ENCODE measurements around the gene AKAP9.
"Not testable (repeated sequence)": the region's sequence is repeated elsewhere in the genome, so short reads cannot be mapped to it uniquely, and the experiment has no call there.

Gene AKAP9

DNA sequence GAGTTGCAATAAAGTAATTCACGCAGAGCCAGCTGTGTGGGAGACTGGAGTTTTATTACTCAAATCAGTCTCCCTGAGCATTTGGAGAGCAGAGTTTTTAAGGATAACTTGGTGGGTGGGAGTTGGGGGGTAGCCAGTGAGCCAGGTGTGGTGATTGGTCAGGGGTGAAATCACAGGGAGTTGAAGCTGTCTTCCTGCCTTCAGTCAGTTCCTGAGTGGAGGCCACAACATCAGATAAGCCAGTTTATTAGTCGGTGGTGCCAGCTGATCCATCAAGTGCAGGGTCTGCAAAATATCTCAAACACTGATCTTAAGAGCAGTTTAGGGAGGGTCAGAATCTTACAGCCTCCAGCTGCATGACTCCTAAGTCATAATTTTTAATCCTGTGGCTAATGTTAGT lies 196.9 kb downstream of the AKAP9 start:
- no peak for DNase-seq

DNA sequence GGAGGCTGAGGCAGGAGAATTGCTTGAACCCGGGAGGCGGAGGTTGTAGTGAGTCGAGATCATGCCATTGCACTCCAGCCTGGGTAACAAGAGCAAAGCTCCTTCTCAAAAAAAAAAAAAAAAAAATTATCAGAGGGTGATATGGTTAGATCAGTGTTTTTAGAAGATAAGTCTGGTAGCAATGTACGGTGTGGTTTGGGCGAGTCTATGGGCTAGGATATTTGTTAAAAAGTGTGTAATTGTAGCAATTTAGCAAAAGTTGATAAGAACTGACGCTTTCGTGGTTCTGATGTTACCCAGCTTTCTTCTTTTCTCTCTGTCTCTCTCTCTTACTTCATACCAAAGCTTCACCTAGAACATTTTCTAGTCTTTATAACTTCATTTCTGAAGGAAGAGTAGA lies 200.5 kb downstream of the AKAP9 start:
- no peak for DNase-seq

DNA sequence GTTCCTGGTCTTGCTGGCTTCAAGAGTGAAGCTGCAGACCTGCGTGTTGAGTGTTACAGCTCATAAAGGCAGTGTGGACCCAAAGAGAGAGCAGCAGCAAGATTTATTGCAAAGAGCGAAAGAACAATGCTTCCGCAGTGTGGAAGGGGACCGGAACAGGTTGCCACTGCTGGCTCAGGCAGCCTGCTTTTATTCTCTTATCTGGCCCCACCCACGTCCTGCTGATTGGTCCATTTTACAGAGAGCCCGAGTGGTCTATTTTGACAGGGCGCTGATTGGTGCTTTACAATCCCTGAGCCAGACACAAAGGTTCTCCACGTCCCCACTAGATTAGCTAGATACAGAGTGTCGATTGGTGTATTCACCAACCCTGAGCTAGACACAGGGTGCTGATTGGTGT lies 202.1 kb downstream of the AKAP9 start:
- DNase-seq = not testable (repeated sequence)

DNA sequence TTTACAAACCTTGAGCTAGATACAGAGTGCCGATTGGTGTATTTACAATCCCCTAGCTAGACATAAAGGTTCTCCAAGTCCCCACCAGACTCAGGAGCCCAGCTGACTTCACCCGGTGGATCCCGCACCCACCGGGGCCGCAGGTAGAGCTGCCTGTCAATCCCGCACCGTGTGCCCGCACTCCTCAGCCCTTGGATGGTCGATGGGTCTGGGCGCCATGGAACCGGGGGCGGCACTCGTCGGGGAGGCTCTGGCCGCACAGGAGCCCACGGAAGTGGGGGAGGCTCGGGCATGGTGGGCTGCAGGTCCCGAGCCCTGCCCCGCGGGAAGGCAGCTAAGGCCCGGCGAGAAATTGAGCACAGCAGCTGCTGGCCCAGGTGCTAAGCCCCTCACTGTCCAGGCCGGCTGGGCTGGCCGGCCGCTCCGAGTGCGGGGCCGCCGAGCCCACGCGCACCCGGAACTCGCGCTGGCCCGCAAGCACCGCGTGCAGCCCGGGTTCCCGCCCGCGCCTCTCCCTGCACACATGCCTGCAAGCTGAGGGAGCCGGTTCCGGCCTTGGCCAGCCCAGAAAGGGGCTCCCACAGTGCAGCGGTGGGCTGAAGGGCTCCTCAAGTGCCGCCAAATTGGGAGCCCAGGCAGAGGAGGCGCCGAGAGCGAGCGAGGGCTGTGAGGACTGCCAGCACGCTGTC lies 202.7 kb downstream of the AKAP9 start:
- not testable (repeated sequence) for DNase-seq

DNA sequence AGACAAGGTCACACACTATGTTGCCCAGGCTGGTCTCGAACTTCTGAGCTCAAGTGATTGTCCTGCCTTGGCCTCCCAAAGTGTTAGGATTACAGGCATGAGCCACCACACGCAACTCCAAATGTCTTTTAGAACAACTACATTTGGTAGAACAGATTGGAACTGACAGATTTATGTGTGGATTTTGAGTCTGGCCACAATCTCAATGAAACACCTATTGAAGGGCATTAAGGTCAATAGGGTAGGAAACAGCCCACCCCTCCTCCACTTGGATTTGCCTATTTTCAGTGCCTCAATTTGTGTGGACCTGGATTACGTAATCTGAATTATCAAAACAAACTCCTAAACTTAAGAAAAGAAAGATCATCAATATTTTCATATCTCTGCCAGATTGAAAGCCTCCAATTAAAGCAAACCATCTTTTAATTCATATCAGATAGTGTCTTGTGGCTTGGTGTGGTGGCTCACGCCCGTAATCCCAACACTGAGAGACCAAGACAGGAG lies 209.1 kb downstream of the AKAP9 start:
- DNase-seq = no peak

DNA sequence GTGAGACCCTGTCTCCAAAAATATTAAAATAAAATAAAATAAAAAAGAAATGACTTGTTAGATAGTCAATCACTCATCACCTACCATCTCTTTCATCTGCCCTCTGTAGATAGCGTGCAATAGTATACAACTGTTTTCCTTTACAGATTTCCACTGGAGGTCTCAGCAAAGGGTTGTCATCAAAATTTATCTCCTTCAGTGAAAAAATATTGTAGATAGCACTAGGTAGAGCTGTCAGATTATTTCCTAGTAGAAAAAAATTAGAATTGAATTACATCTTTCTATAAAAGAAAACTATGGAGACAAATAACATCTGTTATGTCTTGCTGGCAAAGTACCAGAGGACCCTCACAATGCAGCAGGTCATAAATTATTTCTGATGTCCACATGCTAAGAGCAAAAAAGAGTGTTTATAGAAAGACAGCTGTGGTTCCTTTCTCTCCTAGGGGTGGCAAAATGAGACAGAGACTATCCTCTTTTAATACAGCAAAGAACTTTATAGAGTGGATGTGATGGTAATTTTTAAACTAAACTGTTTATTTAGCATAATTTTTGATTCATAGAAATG lies 209.9 kb downstream of the AKAP9 start:
- no peak for DNase-seq

DNA sequence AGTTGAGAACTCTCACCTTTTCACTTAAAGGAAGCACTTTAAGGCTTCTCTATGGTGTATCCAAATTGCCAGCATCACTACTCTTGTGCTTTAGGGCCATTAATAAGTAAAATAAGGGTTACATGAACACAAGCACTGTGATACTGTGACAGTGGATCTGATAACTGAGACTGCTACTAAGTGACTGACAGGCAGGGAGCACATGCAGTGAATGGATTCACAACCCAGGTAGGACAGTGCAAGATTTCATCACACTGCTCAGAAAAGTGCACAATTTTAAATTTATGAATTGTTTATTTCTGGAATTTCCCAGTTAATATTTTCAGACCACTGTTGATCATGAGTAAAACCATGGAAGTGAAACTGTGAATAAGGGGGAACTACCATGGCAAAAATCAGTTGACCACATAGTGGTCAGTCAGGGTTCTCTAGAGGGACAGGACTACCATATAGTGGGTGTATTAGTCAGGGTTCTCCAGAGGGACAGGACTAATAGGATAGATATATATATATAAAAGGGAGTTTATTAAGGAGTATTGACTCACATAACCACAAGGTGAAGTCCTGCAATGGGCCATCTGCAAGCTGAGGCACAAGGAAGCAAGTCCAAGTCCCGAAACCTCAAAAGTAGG lies 214.6 kb downstream of the AKAP9 start:
- no peak for DNase-seq

DNA sequence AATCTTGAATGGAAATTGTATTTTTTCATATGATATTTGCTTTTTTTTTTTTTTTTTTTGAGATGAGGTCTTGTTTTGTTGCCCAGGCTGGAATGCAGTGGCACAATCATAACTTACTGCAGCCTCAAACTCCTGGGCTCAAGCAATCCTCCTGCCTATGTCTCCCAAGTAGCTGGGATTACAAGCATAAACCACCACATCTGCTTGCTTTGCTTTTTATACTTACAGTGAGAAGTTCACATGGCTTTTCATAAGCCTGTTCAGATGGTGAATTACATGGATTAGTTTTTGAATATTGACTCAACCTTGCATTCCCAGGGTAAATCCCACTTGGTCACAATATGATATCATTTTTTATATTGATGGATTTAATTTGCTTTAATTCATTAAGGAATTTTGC lies 216.3 kb downstream of the AKAP9 start:
- DNase-seq = no peak

DNA sequence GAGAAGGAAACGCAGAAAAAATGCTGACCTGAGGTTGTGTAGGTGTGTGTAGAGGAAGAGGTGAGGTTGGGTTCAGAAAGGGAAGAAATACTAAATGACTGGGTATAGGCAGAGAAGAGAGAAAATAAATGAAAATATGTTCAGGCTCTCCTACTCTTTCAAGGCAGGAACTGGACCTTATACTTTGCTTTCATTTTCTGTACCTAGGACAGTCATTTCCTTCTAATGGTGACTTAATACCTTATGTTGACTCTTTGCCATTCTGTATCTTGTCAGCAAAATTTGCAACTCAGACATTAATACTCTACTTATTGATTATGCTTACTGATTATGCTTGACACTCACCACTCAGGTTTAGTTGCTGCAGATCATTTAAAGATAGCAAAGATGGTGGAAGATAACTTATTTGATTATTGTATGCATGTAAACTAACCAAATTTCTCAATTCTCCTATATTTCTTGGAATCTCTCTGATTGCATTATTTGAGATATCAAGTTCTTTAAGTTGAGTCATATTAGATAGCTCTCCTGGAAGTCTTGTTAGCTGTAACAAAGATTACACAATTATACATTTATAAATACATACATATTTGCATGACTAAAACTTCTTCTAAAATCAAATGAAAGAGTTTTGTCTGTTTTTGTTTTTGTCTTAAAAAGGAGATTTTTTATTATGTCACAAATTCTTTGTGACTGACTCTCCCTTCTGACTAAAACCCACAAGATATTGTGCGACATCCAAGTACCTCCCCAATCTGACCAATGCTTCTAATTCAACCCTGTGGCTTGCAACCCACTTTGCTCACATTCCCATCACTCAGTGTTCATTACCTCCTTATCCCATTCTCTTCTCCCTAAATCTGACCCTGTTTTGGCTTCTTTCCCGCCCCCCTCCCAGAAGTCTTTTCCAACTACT lies 218.3 kb downstream of the AKAP9 start:
- DNase-seq = no peak

Data from NCI-H1436 (cell line).